Stimulated activated CD8-positive, alpha-beta memory T cell treated with anti-CD3 and anti-CD28 coated beads, Interleukin-7, amount 100 ng/mL, for 24 hours (primary cell): ENCODE results near the gene LRRC34.

Source experiments
- DNase-seq: peaks from one replicate; pipeline ENCODE4 v3.0.0-alpha.2; 2020; ENCODE audit warnings: low read depth

Gene LRRC34, protein sequence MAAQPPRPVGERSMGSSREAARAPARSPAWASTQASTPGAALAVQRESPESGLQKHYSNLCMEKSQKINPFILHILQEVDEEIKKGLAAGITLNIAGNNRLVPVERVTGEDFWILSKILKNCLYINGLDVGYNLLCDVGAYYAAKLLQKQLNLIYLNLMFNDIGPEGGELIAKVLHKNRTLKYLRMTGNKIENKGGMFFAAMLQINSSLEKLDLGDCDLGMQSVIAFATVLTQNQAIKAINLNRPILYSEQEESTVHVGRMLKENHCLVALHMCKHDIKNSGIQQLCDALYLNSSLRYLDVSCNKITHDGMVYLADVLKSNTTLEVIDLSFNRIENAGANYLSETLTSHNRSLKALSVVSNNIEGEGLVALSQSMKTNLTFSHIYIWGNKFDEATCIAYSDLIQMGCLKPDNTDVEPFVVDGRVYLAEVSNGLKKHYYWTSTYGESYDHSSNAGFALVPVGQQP

DNA sequence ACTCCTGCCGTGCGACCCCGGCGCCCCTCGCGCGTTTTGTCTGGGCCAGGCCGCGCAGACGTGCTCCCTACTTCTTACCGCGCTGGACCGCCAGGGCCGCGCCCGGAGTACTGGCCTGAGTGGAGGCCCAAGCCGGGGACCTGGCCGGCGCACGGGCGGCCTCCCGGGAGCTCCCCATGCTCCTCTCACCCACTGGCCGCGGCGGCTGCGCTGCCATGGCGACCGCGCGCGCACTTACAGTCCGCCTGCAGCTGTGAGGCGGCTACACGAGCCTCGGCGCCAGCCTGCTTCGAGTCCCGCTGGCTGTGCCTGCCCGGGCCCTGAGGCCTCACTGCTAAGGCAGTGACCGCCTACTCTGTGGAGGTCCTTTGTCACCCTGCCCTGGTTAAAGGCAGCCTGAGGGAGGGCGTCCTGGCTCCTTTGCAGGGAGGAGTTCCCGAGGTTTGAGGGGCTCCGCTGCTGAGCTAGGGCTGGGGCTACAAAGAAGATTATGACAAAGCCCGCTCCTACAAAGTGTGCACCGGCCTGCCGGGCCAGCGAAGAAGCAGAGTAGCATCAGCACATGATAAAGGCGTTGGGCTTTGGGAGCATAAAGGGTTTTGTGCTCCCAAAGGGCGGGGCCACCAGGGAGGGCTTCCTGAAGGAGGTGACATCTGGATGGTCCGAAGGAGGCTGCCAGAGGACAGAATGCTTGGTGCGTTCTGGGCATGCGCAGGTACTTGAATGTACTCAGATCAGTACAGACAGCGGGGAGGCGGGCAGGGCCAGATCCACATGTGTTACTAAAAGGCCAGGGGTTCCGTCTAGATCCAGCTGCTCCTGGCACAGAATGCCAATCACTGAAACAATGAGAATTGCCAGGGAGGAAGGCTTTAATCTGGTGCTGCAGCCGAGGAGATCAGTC lies at the start of gene LRRC34, which contains the start of gene LRRIQ4:
TSS of gene LRRC34 (minus strand) at position 573 of the 904 bp plus-strand sequence. CDS start at position 217, 356 bp downstream.
TSS of gene LRRIQ4 (plus strand) at position 539 of the 904 bp plus-strand sequence. CDS start 9,052 bp downstream, outside the sequence.
- peak; percentile 52 for DNase-seq

DNA sequence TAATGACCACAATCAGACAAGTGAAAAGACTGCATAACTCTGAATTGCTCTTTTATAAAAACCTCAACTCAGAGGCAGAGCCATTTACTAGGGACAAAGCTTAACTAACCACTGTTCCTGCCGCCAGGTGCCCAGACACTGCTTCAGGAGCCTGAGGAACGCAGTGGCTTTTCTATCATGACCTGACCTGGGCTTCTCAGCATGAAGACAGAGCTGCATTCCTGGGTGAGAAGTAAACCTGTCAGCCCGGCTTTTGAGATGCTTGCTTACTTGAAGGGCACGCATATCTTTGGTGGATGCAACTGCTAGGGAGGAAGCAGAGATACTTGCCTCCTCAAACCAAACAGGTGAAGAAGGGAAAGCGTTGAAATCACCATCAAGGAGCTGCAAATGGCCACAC lies 49.2 kb upstream of the LRRC34 start:
- DNase-seq, result no peak

DNA sequence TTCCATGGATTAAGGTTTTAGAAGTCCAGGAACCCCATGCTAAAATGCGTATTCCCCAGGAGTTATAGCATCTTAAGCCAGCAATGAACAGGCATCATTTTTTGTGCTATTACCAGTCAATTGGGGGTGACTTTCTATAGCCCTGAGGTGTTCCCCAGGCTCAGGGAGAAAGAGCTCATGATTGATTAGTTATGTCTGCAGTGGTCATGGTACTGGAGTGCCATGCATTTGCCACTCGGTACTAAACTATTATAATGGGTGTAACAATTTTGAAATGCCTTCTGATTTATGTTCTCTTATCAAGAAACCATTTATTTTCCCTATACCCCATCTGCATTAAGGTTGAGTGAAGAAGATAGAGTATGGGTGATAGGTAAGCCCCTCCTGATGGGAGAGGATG lies 45.1 kb upstream of the LRRC34 start:
- DNase-seq, result no peak

DNA sequence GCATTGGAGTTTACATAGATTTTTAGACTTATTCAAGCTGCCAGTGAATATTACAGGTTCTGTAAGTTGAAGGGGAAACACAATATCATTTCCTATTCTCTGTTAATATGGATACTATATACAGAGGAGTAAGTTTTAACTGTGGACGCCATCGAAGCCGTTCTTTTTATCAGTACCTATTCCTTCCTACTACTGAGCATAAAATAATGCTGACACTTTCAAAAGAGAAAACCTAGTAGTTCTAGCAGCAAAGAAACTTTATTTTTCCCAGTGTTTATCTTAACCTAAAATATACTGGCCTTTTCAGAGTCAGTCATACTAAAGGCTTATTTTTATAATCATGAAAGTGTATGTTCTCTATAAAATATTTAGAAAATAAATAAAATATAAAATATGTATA lies 42.8 kb upstream of the LRRC34 start:
- no peak for DNase-seq

DNA sequence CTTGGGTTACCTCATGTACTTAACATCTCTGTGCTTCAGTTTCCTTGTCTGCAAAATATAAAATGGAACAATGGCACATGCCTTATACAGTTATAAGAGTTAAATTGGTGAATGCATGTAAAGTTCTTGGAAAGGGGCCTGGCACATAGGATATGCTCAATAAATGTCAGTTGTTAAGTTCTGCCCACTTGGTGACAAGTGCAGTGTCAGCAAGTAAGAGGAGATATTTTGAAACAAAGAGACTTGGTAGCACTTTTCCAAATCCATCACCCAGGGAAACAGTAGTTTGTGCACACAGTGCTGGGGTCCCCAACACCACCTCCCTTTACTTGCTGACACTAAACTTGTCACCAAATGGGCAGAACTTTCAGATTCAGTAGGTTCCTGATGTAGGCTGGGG lies 37.9 kb upstream of the LRRC34 start:
- DNase-seq, result no peak

DNA sequence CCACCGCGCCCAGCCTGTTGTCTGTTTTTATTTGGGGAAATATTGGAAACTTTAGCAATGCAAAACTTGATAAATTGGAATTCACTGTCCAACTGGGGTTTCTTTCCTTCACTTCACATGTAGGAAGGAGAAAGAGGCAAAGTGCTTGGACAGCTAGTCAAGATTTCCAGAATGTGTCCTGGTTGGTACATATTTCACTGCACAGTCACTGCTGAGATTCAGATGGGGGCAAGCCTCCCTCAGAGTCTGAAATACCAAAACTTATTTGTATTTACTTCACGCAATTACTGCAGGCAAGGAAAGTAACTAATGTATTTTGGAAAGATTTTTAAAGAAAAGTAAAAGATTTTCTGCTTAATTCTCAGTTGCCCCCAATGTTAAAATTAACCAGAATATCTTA lies 36.0 kb upstream of the LRRC34 start:
- no peak for DNase-seq

DNA sequence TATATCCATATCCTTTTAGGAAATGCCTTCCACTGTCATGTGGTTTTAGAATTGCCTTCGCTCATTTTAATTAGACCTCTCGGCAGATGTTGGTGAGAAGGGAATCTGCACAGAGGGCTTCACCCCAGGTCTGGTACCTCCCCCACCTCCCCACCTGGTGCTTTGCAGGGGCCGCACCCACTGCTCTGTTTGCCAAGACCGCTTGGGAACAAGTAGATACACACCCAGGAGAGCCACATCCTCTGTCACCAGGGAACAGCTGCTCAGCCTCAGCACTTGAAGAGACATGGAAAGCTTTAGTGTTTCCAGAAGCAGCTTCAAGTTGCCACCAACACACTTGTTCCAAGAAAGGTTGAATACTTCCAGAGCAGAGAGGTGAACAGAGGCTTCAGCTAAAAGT lies 35.2 kb upstream of the LRRC34 start:
- no peak for DNase-seq

DNA sequence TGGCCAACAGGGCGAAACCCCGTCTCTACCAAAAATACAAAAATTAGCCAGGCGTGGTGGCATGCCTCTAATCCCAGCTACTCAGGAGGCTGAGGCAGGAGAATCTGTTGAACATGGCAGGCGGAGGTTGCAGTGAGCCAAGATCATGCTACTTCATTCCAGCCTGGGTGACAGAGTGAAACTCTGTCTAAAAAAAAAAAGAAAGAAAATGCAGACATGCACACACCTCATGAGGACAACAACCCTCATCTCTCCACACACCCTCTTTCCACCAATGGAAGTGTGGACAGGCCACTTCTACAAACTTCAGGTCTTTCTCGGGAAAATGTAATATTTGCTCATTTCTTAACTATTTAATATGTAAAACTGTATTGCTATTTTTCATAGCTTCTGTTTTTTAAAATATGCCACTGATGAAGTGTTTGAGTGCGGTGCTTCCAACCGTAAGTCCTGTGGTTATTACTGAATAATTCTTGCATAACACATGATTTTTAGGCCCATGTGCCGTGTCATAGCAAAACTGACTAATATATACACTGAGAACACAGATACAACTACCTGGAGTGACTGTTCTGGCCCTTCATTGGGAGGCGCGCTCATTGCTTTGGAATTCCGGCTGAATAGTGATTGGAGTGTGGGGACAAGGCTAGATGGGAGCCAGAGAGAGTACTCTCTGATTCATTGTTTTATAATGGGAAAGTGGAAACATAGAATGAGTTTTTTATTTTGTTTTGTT lies 33.9 kb upstream of the LRRC34 start:
- DNase-seq, result no peak

DNA sequence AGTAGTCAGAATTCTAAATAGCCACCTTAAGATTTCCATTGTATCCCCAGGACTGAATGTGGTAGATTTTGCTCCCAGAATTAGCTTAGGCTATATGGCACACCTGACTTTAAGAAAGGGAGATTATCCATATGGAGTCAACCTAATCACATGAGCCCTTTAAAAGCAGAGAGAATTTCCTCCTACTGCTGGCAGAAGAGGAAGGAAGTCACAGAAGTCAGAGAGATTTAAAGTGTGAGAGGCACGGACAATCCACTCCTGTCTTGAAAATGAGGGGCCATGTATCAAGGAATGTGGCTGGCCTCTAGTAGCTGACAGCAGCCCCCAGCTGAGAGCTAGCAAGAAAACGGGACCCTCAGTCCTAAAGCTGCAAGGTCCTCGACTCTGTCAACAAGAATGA lies 30.3 kb upstream of the LRRC34 start:
- no peak for DNase-seq

DNA sequence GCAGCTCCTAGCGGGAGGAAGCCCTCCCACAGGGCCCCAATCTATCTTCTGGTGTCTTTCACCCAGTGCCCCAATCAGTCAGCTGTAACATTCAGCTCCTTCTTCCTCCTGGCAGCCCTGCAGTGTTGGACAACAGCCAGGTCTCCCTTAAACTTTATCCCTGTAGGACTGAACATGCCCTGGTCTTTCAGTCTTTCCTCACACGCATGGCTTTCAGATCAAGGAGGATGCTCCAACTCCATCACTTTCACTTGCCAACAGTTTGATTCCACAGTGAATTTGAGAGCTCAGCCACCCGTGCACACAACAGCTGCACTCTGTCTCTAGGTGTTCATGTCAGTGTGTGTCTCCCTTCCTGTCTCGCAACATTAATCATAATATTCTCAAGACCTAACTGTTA lies 28.5 kb upstream of the LRRC34 start:
- no peak for DNase-seq

DNA sequence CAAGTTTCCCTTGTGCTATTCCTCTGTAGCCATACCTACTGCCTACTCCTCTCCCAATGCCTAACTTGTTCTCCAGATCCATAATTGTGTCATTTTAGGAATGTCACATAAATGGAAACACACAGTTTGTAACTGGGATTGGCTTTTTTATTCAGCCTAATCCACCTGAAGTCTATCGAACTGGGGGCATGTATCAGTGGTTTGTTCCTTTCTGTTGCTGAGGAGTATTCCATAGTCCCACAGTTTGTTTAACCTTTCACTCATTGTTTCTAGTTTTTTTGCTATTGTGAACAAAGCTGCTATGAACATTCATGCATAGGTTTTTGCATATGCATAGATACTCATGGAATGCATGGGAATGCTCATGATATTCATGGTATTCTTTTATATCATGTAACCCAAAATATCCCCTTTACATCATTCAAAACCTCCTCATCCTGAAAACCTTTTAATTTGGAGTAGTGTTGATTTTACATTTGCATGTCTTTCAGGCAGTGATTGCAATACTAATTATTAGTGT lies 25.9 kb upstream of the LRRC34 start:
- no peak for DNase-seq

DNA sequence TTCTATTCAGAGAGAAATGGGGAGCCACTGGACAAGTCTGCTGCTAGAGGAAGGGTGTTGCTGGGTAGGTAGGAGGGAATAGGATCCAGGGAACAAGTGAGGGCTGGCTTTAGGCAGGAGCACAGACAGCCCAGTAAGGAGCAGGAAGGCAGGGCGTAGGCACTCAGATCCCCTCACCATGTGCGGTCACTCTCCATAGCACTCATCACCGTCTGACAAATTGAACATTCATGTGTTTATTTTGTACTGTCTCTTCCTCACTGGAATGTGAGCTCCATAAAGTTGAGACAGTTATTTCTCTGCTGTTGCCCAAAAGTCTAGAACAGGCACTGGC lies 24.2 kb upstream of the LRRC34 start:
- no peak for DNase-seq

DNA sequence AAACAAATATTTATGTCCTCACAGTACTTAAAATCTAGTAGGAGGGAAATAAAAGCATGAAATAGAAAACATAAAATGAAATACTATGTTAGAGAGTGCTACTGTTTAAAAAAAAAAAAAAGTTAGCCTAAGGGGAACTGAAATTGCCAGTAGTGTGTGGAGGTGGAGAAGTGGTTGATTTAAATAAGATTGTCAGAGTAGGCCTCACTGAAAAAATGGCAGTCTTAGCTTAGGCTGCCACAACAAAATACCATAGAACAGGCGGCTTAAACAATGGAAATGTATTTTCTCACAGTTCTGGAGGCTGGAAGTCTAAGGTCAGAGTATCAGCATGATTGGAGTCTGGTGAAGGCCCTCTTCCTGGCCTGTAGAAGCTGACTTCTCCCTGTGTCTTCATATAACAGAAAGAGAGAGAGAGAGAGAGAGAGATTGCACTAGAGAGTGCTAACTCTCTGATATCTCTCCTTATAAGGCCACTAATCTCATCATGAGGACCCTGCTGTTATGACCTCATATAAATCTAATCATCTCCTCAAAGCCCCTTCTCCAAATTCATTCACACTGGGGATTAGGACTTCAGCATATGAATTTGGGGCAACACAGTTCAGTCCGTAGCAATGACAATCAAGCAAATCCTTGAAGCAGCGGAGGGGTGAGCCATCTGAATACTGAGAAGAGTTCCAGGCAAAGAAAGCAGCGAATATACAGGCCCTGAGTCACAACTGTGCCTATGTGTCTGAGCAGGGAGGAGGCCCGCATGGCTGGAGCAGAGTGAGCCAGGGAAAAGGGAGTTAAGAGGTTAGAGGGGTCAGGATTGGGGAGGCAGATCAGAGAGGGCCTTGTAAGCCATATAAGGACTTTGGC lies 23.6 kb upstream of the LRRC34 start:
- DNase-seq, result no peak

DNA sequence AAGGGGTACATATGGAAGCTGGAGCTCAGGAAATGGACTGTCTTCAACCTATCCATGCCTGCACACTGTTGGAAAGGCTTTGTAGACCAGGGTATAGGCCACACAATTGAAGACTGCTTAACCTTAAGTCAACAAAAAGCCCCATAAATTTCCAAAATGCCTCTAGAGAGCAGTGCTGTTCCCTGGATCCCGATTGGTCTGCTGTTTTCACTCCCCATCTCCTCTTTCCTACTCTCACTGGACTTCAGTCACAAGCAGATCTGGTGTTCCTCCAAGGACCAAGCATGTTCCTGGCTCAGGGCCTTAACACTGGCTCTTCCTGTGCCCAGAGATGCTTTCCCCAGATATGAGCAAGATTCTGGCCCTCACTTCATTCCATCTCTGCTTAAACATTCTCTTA lies 22.8 kb upstream of the LRRC34 start:
- no peak for DNase-seq

DNA sequence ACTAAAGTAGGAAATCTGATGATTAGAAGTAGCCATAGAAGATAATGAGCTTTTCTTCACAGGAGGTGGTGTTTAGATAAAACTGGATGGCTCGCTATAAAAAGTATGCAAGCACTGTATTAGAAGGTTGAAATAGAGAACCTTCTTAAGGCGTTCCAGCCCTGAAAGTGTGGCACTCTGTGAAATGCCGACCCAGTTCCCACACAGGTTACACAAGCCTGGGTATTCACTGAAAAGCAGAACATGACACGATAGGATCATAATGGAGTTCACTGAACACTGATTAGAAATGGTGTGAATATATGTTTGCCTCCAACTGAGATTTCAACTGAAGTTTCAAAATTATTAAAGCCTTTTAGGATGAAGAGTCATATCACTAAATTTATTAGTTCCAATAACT lies 15.0 kb upstream of the LRRC34 start:
- no peak for DNase-seq

DNA sequence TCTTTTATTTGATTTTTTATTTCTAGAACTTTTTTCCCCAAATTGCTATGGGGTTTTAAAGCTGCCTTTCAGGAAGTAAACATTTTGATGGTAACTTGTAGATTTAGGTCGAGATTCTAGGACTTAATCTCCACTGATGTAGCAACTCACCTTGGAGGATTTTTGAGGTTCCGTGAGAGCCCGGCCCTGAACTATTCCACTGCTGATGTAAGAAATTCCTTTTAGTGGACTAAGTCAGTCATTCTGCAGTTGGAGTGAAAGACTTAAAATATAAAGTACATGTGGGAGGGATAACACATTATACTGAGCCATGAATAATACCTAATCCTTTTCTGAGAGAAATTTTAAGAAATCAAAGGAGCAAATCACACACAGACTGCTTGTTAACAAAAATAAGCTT lies 12.6 kb upstream of the LRRC34 start:
- no peak for DNase-seq

DNA sequence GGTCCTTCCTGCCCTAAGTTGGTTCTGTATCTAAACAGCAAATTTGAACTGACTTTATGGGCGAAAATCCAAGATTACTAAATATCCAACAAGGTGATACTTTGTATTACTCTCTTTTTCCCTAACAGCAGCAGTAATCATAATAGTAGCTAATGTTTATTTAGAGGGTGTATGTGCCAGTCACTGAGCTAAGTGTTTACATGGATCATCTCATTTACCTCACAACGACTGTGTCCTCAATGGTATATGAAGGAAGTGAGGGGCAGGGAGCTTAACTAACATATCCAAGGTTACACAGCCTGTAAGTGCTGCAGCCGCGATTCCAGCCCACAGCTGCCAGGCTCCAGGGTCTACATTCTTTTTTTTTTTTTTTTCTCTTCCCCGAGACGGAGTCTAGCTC lies 10.3 kb upstream of the LRRC34 start:
- no peak for DNase-seq

DNA sequence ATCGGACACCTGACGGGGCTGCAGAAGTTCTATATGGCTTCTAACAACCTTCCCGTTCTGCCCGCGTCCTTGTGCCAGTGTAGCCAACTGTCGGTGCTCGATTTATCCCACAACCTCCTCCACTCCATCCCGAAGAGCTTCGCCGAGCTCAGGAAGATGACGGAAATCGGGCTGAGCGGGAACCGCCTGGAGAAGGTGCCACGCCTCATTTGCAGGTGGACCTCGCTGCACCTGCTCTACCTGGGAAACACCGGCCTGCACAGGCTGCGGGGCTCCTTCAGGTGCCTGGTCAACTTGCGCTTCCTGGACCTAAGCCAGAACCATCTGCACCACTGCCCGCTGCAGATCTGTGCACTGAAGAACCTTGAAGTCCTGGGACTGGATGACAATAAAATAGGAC lies 9.8 kb upstream of the LRRC34 start:
- no peak for DNase-seq

DNA sequence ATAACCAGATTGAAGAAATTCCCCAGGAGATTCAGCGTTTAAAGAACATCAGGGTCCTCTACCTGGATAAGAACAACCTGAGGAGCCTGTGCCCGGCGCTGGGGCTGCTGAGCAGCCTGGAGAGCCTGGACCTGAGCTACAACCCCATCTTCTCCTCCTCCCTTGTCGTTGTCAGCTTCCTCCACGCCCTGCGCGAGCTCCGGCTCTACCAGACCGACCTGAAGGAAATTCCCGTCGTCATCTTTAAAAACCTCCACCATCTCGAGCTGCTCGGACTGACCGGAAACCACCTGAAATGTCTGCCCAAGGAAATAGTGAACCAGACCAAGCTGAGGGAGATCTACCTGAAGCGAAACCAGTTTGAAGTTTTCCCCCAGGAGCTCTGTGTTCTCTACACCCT lies 9.4 kb upstream of the LRRC34 start:
- DNase-seq, result no peak

DNA sequence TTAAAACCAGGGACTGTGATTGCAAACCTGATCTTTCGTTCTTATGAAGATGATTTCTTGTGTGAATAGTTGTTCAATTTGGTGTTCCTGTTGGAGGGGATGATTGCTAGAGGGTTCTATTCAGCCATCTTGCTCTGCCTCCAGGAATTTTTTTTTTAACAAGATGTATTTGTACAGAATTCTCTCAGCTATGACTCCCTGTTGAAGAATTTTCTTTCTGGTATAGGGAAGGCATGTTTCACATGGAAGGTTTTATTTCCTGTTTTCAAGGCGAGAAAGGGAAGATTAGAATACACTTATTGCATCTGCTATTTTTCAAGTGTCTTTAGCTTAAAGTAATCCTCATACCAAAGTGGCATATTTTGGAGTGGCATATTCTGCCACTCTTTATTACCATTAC lies 5.6 kb upstream of the LRRC34 start:
- DNase-seq, result no peak

DNA sequence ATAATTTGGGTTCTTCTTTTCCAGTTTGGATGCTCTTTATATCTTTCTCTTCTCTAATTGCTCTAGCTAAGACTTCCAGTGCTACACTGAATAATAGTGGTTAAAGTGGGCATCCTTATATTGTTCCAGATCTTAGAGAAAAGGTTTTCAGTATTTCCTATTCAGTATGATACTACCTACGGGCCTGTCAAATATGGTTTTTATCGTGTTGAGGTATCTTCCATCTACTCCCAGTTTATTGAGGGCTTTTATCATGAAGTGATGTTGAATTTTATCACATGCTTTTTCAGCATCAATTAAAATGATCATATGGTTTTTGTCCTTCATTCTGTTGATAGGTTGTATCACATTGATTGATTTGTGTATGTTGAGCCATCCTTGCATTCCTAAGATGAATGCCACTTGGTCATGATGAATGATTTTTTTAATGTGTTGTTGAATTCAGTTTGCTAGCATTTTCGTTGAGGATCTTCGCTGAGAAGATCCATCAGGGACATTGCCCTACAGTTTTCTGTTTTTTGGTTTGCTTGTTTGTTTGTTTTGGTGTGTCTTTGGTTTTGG lies 3.0 kb upstream of the LRRC34 start:
- DNase-seq, result no peak
